ENCODE results near the gene DCTN3. TPM values are rescaled to one million over a fixed set of nuclear protein-coding genes. Genes with fewer than 3 reads are reported as not detected.

DCTN3 gene
- total and polyA plus RNA-seq, 2 experiments from 2014 or later, result 12.9 to 17.9 TPM

DNA sequence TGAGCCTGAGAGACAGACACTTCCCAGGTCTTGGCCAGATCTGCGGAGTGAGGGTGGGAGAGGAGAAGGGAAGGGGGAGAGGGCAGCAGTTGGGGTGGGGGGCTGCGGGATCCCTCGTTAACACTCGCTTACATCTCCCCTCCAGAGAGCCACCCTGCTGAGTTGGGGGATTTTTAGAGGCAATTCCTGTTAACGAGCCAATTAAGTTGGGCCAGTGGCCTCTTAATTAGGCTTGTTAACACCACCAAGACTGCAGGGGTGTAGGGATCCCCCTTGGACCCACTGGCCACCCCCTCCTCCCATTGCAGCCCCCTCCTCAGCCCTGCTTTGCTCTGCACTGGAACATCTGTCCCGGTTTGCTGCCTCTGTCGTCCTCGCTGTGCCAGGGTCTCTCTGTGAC, 54.4 kb downstream of the DCTN3 start:
- no peaks in the 10 kb centered on the region for H3F3A ChIP-seq (replicated peaks; ENCODE audit: low read depth)
- H3K27me3 ChIP-seq (ENCODE audit: insufficient read depth), result no peaks in the 10 kb centered on the region
- Mint-ChIP-seq H3K36me3 (ENCODE audit: low read depth) (no peaks in the 10 kb centered on the region; the same call in 2 of the 3 replicates), H3K4me3 (no peak overlapping the region), H3K27ac (no peak overlapping the region), H3K9me3 (no peaks in the 10 kb centered on the region; the same call in 2 of the 3 replicates), H3K27me3 (ENCODE audit: insufficient read depth, low read depth, poor library complexity) (peaks cover 22% of the 10 kb centered on the region), H3K4me1 (peaks cover 49% of the 10 kb centered on the region)
- DNase-seq (ENCODE audit: low spot score) (no peak), ATAC-seq (no peak)
- H3K4me1 ChIP-seq (ENCODE audit: insufficient read depth), result peaks cover 16% of the 10 kb centered on the region; the same call in 1 of the 2 replicates
- H3K9me2 ChIP-seq (ENCODE audit: insufficient read depth), result no peaks in the 10 kb centered on the region
- no peak overlapping the region for H3K4me2 ChIP-seq
- no peaks in the 10 kb centered on the region; the same call in 1 of the 2 replicates for H4K20me1 ChIP-seq (replicated peaks; ENCODE audit: insufficient read depth)
- H3K4me3 ChIP-seq, result no peak overlapping the region
- H2AFZ ChIP-seq, result no peak overlapping the region
- H3K79me2 ChIP-seq (replicated peaks; ENCODE audit: insufficient read depth), result no peaks in the 10 kb centered on the region
- TF ChIP-seq NANOG (IDR thresholded peaks at IDR 0.05; ENCODE audit: borderline replicate concordance), result no peak
- no peak for TF ChIP-seq EZH2 (IDR thresholded peaks at IDR 0.05; ENCODE audit: low read depth, unreplicated experiment)
- no peak for TF ChIP-seq EZH2phosphoT487 (IDR thresholded peaks at IDR 0.05; ENCODE audit: unreplicated experiment)
- TF ChIP-seq ZNF331 (CRISPR knock-in tag; IDR thresholded peaks at IDR 0.05; ENCODE audit: low read depth), result no peak
- no peak for TF ChIP-seq STAT1 (IDR thresholded peaks at IDR 0.05; ENCODE audit: unreplicated experiment)
- TF ChIP-seq, protein P1, sequence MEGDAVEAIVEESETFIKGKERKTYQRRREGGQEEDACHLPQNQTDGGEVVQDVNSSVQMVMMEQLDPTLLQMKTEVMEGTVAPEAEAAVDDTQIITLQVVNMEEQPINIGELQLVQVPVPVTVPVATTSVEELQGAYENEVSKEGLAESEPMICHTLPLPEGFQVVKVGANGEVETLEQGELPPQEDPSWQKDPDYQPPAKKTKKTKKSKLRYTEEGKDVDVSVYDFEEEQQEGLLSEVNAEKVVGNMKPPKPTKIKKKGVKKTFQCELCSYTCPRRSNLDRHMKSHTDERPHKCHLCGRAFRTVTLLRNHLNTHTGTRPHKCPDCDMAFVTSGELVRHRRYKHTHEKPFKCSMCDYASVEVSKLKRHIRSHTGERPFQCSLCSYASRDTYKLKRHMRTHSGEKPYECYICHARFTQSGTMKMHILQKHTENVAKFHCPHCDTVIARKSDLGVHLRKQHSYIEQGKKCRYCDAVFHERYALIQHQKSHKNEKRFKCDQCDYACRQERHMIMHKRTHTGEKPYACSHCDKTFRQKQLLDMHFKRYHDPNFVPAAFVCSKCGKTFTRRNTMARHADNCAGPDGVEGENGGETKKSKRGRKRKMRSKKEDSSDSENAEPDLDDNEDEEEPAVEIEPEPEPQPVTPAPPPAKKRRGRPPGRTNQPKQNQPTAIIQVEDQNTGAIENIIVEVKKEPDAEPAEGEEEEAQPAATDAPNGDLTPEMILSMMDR (conservative IDR thresholded peaks at IDR 0.05; ENCODE audit: low read depth in 2 of 2), result no peak
- no peak for TF ChIP-seq ZNF114 (CRISPR knock-in tag; IDR thresholded peaks at IDR 0.05)
- no peak for TF ChIP-seq CREB1 (CRISPR knock-in tag; IDR thresholded peaks at IDR 0.05; ENCODE audit: low read depth)
- TF ChIP-seq, protein P2, sequence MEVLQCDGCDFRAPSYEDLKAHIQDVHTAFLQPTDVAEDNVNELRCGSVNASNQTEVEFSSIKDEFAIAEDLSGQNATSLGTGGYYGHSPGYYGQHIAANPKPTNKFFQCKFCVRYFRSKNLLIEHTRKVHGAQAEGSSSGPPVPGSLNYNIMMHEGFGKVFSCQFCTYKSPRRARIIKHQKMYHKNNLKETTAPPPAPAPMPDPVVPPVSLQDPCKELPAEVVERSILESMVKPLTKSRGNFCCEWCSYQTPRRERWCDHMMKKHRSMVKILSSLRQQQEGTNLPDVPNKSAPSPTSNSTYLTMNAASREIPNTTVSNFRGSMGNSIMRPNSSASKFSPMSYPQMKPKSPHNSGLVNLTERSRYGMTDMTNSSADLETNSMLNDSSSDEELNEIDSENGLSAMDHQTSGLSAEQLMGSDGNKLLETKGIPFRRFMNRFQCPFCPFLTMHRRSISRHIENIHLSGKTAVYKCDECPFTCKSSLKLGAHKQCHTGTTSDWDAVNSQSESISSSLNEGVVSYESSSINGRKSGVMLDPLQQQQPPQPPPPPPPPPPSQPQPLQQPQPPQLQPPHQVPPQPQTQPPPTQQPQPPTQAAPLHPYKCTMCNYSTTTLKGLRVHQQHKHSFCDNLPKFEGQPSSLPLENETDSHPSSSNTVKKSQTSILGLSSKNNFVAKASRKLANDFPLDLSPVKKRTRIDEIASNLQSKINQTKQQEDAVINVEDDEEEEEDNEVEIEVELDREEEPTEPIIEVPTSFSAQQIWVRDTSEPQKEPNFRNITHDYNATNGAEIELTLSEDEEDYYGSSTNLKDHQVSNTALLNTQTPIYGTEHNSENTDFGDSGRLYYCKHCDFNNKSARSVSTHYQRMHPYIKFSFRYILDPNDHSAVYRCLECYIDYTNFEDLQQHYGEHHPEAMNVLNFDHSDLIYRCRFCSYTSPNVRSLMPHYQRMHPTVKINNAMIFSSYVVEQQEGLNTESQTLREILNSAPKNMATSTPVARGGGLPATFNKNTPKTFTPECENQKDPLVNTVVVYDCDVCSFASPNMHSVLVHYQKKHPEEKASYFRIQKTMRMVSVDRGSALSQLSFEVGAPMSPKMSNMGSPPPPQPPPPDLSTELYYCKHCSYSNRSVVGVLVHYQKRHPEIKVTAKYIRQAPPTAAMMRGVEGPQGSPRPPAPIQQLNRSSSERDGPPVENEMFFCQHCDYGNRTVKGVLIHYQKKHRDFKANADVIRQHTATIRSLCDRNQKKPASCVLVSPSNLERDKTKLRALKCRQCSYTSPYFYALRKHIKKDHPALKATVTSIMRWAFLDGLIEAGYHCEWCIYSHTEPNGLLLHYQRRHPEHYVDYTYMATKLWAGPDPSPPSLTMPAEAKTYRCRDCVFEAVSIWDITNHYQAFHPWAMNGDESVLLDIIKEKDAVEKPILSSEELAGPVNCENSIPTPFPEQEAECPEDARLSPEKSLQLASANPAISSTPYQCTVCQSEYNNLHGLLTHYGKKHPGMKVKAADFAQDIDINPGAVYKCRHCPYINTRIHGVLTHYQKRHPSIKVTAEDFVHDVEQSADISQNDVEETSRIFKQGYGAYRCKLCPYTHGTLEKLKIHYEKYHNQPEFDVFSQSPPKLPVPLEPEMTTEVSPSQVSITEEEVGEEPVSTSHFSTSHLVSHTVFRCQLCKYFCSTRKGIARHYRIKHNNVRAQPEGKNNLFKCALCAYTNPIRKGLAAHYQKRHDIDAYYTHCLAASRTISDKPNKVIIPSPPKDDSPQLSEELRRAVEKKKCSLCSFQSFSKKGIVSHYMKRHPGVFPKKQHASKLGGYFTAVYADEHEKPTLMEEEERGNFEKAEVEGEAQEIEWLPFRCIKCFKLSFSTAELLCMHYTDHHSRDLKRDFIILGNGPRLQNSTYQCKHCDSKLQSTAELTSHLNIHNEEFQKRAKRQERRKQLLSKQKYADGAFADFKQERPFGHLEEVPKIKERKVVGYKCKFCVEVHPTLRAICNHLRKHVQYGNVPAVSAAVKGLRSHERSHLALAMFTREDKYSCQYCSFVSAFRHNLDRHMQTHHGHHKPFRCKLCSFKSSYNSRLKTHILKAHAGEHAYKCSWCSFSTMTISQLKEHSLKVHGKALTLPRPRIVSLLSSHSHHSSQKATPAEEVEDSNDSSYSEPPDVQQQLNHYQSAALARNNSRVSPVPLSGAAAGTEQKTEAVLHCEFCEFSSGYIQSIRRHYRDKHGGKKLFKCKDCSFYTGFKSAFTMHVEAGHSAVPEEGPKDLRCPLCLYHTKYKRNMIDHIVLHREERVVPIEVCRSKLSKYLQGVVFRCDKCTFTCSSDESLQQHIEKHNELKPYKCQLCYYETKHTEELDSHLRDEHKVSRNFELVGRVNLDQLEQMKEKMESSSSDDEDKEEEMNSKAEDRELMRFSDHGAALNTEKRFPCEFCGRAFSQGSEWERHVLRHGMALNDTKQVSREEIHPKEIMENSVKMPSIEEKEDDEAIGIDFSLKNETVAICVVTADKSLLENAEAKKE (CRISPR knock-in tag; IDR thresholded peaks at IDR 0.05), result no peak
- no peak for TF ChIP-seq JUNB (IDR thresholded peaks at IDR 0.05; ENCODE audit: unreplicated experiment)
- TF ChIP-seq POLR2AphosphoS5 (IDR thresholded peaks at IDR 0.05; ENCODE audit: low read depth), result no peak
- TF ChIP-seq, protein P3, sequence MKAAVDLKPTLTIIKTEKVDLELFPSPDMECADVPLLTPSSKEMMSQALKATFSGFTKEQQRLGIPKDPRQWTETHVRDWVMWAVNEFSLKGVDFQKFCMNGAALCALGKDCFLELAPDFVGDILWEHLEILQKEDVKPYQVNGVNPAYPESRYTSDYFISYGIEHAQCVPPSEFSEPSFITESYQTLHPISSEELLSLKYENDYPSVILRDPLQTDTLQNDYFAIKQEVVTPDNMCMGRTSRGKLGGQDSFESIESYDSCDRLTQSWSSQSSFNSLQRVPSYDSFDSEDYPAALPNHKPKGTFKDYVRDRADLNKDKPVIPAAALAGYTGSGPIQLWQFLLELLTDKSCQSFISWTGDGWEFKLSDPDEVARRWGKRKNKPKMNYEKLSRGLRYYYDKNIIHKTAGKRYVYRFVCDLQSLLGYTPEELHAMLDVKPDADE (IDR thresholded peaks at IDR 0.05), result no peak
- TF ChIP-seq, protein P4, sequence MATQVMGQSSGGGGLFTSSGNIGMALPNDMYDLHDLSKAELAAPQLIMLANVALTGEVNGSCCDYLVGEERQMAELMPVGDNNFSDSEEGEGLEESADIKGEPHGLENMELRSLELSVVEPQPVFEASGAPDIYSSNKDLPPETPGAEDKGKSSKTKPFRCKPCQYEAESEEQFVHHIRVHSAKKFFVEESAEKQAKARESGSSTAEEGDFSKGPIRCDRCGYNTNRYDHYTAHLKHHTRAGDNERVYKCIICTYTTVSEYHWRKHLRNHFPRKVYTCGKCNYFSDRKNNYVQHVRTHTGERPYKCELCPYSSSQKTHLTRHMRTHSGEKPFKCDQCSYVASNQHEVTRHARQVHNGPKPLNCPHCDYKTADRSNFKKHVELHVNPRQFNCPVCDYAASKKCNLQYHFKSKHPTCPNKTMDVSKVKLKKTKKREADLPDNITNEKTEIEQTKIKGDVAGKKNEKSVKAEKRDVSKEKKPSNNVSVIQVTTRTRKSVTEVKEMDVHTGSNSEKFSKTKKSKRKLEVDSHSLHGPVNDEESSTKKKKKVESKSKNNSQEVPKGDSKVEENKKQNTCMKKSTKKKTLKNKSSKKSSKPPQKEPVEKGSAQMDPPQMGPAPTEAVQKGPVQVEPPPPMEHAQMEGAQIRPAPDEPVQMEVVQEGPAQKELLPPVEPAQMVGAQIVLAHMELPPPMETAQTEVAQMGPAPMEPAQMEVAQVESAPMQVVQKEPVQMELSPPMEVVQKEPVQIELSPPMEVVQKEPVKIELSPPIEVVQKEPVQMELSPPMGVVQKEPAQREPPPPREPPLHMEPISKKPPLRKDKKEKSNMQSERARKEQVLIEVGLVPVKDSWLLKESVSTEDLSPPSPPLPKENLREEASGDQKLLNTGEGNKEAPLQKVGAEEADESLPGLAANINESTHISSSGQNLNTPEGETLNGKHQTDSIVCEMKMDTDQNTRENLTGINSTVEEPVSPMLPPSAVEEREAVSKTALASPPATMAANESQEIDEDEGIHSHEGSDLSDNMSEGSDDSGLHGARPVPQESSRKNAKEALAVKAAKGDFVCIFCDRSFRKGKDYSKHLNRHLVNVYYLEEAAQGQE (IDR thresholded peaks at IDR 0.05; ENCODE audit: unreplicated experiment), result no peak
- H3K36me3 ChIP-seq (ENCODE audit: insufficient read depth), result no peaks in the 10 kb centered on the region
- no peak overlapping the region for H3K27ac ChIP-seq (ENCODE audit: low read depth)

All from GM23338 (cell line).